GM10248 (cell line): ENCODE results near the gene LTV1.

Experiments
- CTCF ChIA-PET: fragments of 300-600 bp; sonication (Branson Sonifier 250); formaldehyde crosslinking; extraction: SDS; loops from one replicate; lab custom pipeline; 2021; ENCODE audit warnings: antibody characterized with exemption; lab: Yijun Ruan, JAX
- POLR2A ChIA-PET: fragments of 350-650 bp; sonication (Branson Sonifier 250); formaldehyde crosslinking; extraction: SDS; loops from one replicate; lab custom pipeline; 2020; ENCODE audit warnings: antibody characterized with exemption; lab: Yijun Ruan, JAX
- DNase-seq: peaks from one replicate; pipeline ENCODE4 v3.0.0; 2012; ENCODE audit errors: extremely low spot score
- CTCF ChIP-seq: IDR thresholded peaks from 2 replicates; pipeline ENCODE4 v1.5.1; 2012; ENCODE audit warnings: mild to moderate bottlenecking, low read depth; ENCODE audit errors: extremely low read depth, missing control alignments, control extremely low read depth

The LTV1 gene

GRCh38 chr6:143884216-143884900 lies 41.2 kb downstream of the LTV1 start:
- no peak for TF ChIP-seq CTCF
- ChIA-PET CTCF (interaction anchor here (1.1 to 1.8 kb wide), 3 partner anchors 18 to 284 kb away, joined by 3 to 5 read pairs (median 3); no protein-coding TSS in a partner anchor), POLR2A (no interaction called here)
- DNase-seq, result no peak

- ChIA-PET POLR2A (no interaction called here), CTCF (interaction anchor here (0.7 to 1.8 kb wide), 8 partner anchors 12 to 285 kb away, joined by 3 to 7 read pairs (median 3); partner anchors contain the start of gene ZC2HC1B)
- no peak for DNase-seq
- TF ChIP-seq CTCF, result no peak
Observed at GRCh38 chr6:143885116-143885515, 42.0 kb downstream of the LTV1 start.

GRCh38 chr6:143894655-143895054 lies 51.5 kb downstream of the LTV1 start:
- POLR2A ChIA-PET, result no interaction called here
- TF ChIP-seq CTCF, result no peak
- no peak for DNase-seq
- CTCF ChIA-PET, result no interaction called here

GRCh38 chr6:143896126-143896860 lies 53.2 kb downstream of the LTV1 start:
- CTCF ChIA-PET, result interaction anchor here (1.1 to 1.7 kb wide), 4 partner anchors 11 to 61 kb away, joined by 3 to 5 read pairs (median 4); no protein-coding TSS in a partner anchor
- POLR2A ChIA-PET, result no interaction called here
- DNase-seq, result no peak
- no peak for TF ChIP-seq CTCF

- DNase-seq, result no peak
- CTCF ChIA-PET, result interaction anchor here (1.1 to 1.4 kb wide), 2 partner anchors 17 to 40 kb away, joined by 3 to 4 read pairs; no protein-coding TSS in a partner anchor
- no peak for TF ChIP-seq CTCF
- POLR2A ChIA-PET, result interaction anchor here (0.7 kb wide), 1 partner anchor 146 kb away, joined by 3 read pairs; no protein-coding TSS in a partner anchor
Observed at GRCh38 chr6:143900358-143900757, 57.2 kb downstream of the LTV1 start.
